Epithelial cell of proximal tubule (primary cell): ENCODE measurements around the gene MYO7B. TPM values are rescaled to one million over a fixed set of nuclear protein-coding genes. Genes with fewer than 3 reads are reported as not detected.

ENCODE experiments used
- DNase-seq: peaks from one replicate; pipeline ENCODE4 v3.0.0-alpha.2; 2011; ENCODE audit warnings: low read depth
- H3K4me3 ChIP-seq: 2 replicates; pipeline ENCODE4 v1.5.1; 2011; ENCODE audit warnings: low read depth, mild to moderate bottlenecking, low read length
- total RNA-seq: library from RNA; depleted of rRNA; stranded (reverse); fragments of >200 nt; gene quantifications from 2 replicates; pipeline ENCODE4 v1.2.3, GENCODE V29; 2015
- TF ChIP-seq, protein P1 (sequence below): conservative IDR thresholded peaks from 2 replicates; pipeline ENCODE4 v1.5.1; 2012; ENCODE audit warnings: low read depth, mild to moderate bottlenecking, low read length

MYO7B gene
- total RNA-seq, 1 donor from 2014 or later, result not detected

DNA sequence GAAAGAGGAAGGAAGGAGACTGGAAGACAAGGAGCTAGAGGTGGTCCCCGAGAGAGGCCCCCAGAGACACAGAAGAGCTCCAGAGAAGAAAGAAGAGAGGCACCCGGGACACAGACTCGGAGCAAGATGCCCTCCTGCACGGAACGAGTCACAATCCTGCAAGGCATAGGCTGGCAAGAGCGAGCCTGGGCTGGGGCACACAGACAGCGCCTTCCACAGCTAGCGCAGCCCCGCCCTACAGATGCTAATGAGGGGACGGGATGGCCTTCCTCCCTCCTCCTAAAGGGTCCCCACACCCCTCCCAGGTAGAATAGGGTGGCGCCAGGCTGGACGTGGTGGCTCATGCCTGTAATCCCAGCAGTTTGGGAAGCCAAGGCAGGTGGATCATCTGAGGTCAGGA lies 90.7 kb downstream of the MYO7B start:
- DNase-seq, result no peak
- TF ChIP-seq, protein P1, sequence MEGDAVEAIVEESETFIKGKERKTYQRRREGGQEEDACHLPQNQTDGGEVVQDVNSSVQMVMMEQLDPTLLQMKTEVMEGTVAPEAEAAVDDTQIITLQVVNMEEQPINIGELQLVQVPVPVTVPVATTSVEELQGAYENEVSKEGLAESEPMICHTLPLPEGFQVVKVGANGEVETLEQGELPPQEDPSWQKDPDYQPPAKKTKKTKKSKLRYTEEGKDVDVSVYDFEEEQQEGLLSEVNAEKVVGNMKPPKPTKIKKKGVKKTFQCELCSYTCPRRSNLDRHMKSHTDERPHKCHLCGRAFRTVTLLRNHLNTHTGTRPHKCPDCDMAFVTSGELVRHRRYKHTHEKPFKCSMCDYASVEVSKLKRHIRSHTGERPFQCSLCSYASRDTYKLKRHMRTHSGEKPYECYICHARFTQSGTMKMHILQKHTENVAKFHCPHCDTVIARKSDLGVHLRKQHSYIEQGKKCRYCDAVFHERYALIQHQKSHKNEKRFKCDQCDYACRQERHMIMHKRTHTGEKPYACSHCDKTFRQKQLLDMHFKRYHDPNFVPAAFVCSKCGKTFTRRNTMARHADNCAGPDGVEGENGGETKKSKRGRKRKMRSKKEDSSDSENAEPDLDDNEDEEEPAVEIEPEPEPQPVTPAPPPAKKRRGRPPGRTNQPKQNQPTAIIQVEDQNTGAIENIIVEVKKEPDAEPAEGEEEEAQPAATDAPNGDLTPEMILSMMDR, result no peak
- H3K4me3 ChIP-seq, result no peak overlapping the region

DNA sequence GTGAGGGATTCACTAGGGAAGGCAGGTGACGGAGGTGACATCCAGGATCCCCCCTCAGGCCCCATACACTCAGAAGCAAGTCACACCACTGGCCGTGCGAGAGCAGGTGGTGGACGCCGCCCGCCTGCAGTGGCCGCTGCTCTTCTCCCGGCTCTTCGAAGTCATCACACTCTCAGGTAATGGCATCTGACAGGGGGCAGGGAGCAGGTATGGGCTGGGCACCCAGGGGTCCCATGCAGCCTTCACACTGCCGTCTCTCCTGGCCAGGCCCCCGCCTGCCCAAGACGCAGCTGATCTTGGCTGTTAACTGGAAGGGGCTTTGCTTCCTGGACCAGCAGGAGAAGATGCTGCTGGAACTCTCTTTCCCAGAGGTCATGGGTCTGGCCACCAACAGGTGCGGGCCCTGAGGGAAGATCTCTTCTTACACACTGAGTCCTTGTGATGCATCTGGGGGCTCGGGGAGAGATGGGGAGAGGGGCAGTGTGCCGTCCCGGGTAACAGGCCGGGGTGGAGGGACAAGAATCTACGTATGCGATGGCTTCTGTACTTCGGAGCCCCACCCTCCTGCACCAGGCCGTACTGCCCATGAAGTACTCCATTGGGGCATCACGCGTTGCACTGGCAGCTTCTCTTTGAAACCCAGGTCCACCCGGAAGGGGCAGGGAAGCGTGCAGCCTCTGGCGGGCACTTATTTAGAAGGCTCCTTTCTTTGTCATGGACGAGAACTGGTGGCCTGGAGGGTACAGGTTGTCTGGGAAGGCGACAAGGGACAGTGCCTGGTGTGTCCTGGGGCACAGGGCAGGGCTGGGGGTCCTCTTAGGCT lies 91.6 kb downstream of the MYO7B start:
- TF ChIP-seq, protein P1, result no peak
- H3K4me3 ChIP-seq, result no peak overlapping the region
- no peak for DNase-seq

DNA sequence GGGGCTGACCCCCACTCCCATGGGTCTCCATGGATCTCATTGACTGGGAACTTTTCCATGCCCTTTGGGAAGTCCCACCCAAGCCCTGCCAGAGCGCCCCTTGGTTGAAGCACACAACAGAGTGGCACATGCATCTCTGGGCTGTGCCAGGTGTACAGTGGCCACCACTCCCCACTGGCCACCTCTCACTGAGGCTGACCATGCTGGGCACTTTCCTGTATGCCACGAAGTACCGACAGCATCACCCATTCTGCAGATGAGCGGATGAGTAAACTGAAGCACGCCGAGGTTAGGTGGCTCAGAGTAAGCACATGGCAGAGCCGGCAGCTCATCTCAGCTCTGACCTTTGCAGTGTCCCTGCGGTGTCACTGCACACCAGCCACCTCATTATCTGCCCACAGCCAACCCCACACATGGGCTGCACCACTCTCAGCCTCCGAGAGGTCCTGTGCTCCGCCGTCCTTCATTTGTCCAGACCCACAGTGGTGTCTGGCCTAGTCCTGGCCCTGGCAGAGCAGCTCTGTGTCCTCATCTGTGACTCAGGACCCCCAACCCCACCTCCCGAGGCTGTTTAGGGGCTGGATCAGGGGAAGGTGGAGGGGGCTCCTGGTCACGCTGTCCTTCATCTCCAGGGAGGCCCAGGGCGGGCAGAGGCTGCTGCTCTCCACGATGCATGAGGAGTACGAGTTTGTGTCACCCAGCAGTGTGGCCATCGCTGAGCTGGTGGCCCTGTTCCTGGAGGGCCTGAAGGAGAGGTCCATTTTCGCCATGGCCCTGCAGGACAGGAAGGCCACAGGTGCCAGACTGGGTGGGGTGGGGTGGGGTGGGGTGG lies 92.5 kb downstream of the MYO7B start:
- H3K4me3 ChIP-seq, result no peak overlapping the region
- no peak for DNase-seq
- TF ChIP-seq, protein P1, result no peak

DNA sequence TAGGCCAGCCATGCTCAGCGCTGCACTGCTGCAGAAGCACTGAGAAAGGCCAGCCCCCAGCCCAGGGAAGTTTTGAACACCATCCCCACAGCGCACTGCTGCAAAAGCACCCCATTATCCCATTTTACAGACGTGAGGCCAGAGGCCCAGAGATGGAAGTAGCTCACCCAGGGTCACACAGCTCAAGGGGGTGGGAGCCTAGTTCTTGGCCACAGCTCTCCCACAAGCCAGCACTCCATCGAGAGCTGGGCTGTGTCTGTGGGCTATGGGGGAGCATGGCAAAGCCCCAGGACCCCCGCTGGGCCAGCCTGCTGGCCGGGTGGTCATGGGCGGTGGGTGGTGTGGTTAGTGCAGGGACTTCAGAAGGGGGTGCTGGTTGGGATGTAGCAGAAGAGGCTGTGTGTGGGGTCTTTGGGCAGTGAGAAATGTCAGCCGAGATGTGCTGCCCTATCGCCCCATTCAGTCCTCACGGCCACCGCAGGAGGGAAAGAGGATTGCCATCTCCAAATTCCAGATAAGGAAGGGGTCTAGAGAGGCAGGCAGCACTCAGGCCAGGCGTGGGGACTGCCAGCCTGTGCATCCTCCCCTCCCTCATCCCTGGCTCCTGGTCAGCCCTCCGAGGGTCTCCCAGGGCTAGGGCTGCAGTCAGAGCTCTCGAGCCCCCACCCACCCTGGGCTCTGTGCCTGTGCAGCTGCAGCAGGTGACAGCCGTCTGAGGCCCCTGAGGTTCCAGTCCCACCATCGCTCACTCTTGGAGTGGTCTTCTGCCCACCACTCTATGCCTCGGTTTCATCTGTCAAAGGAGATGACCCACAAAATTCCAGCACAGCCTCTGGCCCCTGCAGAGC lies 93.5 kb downstream of the MYO7B start:
- TF ChIP-seq, protein P1, result no peak
- H3K4me3 ChIP-seq, result no peak overlapping the region

DNA sequence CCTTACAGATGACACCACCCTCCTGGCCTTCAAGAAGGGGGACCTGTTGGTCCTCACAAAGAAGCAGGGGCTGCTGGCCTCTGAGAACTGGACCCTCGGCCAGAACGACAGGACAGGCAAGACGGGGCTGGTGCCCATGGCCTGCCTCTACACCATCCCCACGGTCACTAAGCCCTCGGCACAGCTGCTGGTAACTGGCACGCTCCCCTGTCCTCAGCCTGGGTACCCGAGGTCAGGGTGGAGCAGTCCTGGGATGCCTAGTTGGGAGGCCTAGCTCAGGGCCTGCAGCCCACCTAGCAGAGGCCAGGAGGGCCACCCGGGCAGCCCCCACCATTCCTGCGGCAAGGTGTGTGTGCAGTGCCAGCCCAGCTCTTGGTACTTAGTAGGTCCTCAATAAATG lies 94.2 kb downstream of the MYO7B start:
- TF ChIP-seq, protein P1, result no peak
- H3K4me3 ChIP-seq, result no peak overlapping the region
- DNase-seq, result no peak

More for the DNA sequence above, 93.5 kb downstream of the MYO7B start:
- DNase-seq, result no peak

DNA sequence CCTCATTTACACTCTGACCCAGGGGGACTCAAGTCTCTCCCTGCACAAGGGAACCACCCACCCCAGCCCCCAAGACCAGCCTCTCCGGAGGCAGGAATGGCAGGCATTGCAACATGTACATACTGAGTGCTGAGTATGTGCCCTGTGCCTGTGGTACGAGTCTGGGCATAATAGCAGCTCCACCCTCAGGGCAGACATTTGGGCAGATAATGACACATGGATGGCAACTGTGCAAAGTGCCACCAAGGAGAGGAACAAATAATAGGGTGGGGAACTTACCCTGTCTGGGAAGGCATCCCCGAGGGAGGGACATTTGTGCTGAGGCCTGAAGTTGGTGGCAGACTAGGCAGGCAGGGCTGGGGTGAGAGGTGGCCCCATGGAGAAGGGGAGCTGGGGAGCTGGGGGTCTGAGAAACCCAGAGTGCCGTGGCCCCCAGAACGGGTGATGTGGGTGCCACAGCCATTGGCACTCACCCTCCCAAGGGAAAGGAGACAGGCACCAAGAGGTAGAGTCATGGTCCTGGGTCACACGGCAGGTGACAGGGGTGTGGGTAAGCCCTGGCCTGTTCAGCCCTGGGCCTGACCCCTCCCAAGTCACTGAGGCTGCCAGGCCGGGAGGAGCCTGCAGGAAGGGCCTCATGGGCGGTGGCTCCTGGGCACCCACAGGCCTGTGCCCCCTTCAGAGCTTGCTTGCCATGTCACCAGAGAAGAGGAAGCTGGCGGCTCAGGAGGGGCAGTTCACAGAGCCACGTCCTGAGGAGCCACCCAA lies 94.8 kb downstream of the MYO7B start:
- H3K4me3 ChIP-seq, result no peak overlapping the region
- TF ChIP-seq, protein P1, result no peak
- DNase-seq, result no peak
